ENCODE results near the gene AKT2. TPM values are rescaled to one million over a fixed set of nuclear protein-coding genes. Genes with fewer than 3 reads are reported as not detected.
"Not testable (repeated sequence)": the region's sequence is repeated elsewhere in the genome, so short reads cannot be mapped to it uniquely, and the experiment has no call there.

AKT2 gene
- 119 TPM for total RNA-seq

DNA sequence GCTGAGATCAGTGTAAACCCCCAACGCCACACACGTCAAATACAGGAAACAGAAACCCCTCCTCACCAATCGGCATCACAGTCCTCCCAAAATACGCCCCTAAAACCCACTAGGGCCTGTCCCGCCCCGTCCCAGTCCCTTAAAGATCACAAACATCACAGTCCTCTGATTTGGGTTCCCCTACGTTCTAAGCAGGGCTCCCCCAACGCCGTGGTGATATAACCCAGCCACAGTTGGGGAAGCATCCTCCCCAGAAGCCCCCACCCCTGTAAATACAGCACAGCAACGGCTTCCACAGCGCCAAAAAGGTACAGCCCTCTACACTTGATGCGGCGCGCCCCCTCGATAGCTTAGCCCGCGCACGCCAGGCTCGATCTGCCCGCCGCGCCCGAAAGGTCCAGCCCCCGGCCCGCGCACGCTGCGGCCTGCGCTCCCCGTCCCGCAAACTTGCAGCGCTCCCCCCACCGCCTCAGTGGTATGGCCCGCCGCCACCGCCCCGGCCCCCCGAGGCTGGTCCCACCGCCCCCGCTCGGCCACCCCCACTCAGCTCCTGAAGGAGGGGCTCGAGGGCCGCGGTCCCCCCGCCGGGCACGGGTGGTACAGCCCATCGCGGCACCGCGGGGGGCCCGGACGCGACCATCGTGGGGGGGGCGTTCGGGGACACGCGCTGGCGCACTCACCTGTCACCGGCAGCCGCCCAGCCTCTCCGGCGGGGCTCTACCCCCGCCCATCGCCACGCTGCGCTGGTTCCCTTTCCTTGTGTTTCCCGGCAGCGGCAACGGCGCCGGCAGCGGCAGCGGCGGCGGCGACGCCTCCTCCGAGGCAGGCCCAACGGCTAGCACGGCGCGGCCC lies at the start of gene AKT2:
AKT2 (minus strand) TSS at position 845 of the 852 bp plus-strand sequence. CDS start 20,078 bp downstream, outside the sequence.
- no peak for DNase-seq (ENCODE audit: low spot score)

DNA sequence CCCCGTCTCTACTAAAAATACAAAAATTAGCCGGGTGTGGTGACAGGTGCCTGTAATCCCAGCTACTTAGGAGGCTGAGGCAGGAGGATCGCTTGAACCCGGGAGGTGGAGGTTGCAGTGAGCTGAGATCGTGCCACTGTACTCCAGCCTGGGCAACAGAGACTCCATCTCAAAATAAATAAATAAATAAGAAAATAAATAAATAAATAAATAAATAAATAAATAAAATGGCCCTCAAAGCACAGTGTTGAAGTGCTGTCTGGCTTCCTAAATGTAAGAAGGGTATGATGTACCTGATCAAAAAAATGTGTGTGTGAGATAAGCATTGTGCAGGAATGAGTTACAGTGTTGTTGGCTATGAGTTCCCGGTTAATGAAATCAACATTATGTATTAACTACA lies 47.9 kb upstream of the AKT2 start:
- DNase-seq (ENCODE audit: low spot score): not testable (repeated sequence)

DNA sequence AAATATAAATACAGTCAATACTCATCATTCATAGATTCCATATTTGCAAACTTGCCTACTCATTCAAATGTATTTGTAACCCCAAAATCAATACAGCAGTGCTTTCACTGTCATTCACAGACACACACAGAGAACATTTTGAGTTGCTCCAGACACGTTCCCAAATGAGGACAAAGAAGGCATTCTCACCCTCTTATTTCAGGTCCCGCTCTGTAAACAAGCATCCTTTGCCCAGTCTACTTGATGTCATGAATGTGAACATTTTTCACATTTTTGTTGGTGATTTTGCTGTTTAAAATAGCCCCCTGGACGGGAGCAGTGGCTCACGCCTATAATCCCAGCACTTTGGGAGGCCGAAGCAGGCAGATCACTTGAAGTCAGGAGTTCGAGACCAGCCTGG lies 47.5 kb upstream of the AKT2 start:
- no peak for DNase-seq (ENCODE audit: low spot score)

DNA sequence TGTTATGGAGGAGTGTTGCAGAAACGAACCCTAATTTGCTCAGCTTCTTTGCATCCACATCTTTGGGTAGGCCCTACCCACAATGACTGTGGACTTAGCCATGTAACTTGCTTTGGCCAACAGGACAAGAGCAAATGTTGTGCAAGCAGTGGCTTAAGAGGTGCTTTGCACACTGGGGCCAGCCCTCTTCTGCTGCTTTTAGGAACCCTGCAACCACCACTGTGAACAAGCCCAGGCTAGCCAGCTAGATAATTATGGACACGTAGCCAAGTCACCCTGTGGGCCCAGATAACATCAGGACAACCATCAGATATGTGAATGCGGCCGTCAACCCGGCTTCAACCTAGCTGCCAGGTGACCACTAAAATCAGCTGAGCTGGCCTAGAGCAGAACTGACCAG lies 45.9 kb upstream of the AKT2 start:
- no peak for DNase-seq (ENCODE audit: low spot score)

DNA sequence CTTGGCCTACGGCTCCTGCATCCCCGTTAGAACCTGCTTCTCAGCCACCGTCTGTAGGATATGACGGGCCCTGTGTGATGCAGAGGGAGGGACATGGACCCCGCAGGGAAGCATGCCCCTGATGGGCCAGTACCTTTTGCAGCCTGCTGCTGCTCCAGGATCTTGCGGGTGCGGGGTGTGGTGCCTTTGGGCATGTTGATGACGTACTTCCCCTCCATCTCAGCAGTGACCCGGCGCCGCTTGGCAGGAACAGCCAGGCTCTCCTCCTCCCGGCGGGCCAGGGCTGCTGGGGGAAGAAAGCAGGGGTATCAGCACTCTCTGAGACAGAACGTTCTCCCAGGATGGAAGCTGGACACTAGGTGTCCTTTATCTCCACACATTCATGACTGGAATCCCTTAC lies 41.1 kb upstream of the AKT2 start:
- no peak for DNase-seq (ENCODE audit: low spot score)

DNA sequence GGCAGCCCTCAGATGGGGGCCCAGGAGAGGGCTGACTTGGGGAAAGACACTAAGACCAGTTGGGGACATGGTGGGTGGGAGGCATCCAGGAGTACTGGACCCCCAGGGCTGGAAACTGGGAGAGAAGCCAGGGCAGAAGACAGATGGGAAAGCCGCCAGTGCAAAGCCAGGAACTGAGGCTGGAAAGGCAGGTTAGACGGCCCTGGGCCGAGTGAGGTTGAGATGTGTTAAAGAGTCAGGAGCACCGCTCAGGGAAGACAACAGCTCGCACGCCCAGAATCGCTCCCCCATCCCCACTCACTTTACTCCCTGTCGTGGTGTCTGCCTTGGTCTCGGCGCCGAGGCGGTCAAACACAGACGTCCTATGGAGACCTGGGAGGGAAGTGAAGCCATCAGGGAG lies 38.6 kb upstream of the AKT2 start:
- DNase-seq (ENCODE audit: low spot score): no peak

DNA sequence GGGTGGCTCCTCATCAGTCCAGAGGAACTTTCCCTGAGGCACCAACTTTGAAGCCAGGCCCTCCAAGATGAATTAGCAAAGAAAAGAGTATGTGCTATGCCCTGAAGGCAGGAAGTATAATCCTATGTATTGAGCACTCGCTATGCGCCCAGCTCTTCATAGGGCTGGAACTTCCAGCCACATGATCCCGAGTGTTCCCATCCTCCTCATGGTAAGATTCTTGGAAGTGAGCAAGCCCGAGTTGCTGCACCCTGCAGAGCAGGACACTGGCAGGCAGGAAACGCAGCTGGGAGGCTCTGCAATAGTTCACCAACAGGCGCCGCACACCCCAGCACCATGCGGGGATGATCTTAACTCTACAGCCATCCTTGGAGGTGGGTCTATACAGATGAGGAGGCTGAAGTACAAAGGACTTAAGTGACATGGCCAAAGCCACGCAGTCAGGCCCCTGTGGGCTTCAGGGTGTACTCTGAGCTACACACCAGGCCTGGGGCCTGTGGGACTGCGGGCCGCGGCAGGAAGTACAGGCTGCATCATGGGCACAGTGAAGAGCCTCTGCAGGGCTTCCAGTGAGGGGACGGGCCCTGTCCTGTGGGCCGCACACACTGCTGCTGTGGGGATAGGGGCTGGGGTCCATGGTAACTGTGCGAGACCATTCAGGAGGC lies 37.9 kb upstream of the AKT2 start:
- DNase-seq (ENCODE audit: low spot score): no peak

DNA sequence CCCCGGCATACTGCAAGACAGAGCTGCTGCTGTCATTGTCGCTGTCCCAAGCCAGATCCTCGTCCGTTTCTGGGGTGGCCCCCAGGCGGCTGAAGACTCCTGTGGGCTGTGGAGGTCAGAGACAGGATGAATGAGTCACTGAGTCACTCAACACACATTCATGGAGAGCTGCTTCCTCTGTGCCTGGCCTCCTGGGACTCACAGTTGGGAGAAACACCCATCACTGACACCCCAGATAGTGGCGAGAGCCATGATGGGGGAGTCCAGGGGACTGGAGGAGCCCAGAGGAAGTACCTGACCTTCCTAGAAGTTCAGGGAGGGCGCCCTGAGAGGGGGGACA lies 37.1 kb upstream of the AKT2 start:
- no peak for DNase-seq (ENCODE audit: low spot score)

DNA sequence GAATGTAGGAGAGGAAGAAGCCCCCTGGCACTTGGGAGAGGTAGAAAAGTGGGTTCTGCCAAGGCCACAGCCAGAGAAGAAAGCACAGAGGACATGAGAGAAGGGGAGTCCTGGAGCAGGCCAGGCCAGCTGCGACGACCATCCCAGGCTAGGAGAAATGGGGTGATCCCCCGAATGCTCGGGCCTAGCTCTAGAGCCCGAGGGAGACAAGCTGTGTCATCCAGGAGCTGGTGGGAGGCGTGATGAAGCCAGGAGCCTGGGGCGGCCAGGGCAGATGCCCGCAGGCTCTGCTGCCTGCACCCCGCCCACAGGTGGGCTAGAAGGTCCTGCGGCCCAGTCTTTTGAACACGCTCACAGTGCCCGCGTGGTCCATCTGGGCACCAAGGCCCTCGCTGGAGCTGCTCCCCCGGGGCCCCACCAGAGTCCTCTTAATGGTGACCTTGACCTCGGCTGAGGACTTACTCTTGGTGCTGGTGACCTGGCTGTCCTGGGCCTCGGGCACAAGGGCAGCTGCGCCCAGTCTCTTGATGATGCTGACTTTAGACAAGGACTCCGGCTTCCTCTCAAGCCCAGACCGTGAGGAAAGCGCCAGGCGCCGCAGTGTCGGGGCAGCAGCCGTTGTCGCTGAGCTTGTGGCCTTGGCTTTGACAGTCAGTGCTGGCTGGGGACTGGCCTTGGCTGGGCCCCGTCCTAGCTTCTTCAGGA lies 36.6 kb upstream of the AKT2 start:
- DNase-seq (ENCODE audit: low spot score): no peak

DNA sequence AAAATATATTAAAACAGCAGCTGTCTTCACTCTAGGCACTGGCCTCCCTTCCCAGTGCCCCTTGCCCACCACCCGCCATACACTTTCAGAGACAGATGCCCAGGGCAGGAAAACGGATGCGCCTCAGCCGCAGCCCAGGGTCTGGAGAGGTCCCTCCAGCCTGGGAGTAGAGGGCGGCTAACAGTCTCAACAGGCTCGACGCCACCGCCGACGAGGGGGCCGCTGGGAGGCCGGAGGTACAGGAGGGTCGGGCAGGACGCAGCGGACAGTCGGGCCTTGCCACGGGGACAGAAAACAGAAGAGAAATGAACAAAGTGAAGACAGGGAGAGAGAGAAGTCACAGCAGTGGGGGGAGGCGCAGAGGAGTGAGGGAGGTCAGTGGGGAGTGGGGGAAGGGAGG lies 35.9 kb upstream of the AKT2 start:
- no peak for DNase-seq (ENCODE audit: low spot score)

DNA sequence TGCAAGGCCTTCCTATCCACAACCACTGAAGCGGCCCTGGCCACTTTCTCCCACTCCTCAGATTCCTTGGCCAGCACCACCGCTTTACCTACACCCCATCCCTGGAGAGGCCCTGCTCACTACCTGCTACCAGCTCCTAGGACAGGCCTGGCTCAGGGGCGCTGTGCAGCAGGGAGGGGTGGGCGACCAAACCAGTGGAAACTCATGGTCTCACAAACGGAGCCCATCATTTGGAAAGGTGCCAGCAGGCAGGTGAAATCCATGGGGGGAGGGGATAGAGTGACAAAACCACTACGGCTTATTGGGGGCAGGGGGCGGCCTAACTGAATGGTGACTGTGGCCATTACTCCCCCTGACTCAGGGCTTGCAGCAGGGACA lies 35.4 kb upstream of the AKT2 start:
- DNase-seq (ENCODE audit: low spot score): no peak

DNA sequence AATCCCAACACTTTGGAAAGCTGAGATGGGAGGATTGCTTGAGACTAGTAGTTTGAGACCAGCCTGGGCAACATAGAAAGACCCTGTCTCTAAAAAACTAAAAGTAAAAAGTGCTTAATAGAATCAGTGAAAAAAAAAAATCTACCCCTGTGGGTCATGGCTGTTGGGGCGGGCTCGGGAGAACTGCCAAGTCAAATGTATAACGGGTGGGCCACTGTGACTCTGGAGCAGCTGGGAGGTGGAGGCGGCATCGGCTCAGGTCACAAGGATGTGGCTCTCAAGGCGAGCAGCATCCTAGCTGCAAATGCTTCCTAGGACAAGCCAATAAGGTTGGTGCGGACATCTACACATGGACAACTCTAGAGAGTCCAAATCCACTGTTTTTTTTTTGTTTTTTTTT lies 32.2 kb upstream of the AKT2 start:
- DNase-seq (ENCODE audit: low spot score): no peak

DNA sequence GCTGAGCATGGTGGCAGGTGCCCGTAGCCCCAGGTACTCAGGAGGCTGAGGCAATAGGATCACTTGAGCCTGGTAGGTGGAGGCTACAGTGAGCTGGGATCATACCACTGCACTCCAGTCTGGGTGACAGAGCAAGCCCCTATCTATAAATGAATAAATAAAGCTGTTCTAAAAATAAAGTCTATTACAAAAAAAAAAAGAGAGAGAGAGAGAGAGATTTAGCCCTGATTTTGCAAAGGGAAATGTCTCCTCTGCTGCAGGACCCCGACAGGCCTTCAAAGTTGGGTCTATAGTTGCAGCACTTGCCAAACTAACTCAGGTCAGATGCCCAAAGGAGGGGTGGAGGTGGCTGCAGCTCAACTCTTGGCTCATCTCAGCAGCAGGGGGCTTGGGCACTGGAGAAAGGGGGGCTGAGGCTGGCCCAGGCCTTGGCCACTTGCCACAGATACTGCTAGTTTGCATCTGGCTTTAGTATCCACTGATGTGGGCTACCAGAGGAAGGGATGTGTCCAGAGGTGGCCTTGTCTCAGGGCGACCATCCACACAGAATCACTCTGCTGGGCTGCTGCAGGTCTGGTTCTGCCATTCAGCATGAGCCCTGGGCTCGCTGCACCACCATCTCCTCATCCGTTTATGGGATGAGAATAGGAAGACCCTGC lies 30.8 kb upstream of the AKT2 start:
- DNase-seq (ENCODE audit: low spot score): no peak

DNA sequence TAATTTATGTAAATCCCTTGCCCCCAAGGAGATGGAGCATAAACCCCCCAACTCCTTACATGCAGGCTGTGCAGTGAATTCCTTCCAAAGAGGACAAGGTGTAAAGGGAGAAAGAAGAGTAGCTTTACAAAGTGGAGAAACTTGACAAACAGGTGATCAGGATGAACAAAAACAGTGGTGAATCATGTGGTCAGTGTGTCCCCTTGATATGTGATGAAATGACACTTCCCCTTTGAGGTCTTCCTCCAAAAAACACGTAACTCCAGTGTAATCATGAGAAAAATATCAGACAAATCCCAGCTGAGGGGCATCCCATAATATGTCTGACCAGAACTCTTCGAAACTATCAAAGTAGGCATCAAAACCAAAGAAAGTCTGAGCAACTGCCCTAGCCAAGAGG lies 29.5 kb upstream of the AKT2 start:
- DNase-seq (ENCODE audit: low spot score): no peak

DNA sequence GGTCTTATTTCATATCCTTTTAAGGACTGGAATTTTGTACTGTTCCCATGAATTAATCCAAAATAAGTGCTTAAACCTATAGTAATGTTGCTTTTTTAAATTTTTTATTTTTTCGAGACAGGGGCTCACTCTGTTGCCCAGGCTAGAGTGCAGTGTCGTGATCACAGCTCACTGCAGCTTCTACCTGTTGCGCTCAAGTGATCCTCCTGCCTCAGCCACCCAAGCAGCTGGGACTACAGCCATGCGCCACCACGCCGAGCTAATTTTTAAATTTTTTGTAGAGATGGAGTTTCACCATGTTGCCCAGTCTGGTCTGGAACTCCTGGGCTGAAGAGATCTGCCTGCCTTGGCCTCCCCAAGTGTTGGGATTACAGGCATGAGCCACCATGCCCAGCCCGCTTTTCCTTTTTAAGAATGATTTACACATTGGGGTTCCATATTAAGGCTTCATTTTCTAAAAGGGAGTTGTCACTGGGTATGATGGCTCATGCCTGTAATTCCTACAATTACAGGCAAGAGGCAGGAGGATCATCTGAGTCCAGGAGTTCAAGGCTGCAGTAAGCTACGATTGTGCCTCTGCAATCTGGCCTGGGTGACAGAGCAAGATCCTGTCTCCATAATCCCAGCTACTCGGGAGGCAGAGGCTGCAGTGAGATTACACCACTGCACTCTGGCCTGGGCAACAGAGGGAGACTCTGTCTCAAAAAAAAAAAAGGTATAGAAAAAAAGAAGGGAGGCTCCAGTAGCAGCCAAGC lies 28.3 kb upstream of the AKT2 start:
- no peak for DNase-seq (ENCODE audit: low spot score)

DNA sequence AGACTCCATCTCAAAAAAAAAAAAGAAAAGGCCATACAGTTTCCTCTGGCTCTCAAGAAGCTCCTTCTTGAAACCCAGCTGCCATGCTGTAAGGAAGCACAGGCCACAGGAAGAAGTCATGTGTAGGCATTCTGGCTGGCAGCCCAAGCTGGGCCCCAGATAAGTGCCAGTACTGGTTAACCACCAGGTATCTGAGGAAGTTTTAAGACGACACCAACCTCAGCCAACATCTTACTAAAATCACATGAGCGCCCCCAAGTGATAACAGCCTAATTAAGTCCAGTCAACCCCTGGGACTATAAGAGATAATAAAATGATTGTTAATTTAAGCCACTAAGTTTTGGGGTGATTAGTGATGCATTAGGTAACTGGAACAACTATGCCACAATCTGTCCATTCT lies 27.4 kb upstream of the AKT2 start:
- DNase-seq (ENCODE audit: low spot score): no peak

DNA sequence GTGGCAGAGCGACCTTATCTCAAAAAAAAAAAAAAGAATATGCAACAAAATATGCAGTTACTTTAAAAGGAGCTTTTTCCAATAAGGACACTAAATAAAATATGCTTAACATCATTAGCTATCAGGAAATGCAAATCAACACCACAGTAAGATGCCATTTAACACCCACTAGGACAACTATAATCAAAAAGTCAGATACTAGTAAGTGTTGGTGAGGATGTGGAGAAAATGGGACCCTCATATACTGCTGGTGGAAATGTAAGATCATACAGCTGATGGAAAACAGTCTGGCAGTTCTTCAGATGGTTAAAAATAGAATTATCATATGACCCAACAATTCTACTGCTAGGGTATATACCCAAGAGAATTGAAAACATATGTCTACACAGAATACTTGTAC lies 24.5 kb upstream of the AKT2 start:
- DNase-seq (ENCODE audit: low spot score): no peak

DNA sequence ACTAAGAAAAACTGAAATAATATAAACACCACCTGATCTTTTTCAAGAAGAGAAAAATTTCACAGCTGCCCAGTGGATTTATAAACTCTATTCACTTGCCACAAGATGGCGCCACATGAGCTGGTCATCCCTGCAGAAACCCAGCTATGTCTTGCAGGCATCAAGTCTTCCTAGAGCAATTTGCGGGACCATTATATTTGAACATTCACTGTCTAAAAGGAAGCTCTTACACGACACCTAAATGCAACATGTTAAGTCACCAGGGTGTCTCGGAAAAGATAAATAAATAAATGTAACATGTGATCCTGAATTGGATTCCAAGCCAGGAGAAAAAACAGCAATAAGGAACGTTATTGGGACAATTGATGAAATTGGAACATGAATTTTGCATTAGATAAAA lies 20.3 kb upstream of the AKT2 start:
- peak; percentile 80 for DNase-seq (ENCODE audit: low spot score)

DNA sequence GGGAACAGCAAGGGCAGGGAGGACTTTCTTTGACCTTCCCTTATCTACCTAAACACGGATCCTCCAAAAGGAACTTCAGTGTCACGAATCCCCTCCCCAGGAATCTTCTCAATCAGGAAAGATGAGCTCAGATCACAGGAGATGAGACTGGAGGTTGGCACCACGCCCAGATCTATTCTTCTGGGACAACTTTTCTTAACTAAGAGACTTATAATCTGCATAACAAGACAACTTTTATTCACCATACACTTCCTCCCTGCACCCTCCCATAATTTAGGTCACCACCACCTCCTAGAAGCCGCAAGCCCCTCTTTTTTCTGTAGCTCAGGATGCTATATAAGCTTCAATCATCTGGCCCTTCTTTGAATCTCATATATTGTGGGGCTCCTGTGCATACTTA lies 19.2 kb upstream of the AKT2 start:
- no peak for DNase-seq (ENCODE audit: low spot score)

DNA sequence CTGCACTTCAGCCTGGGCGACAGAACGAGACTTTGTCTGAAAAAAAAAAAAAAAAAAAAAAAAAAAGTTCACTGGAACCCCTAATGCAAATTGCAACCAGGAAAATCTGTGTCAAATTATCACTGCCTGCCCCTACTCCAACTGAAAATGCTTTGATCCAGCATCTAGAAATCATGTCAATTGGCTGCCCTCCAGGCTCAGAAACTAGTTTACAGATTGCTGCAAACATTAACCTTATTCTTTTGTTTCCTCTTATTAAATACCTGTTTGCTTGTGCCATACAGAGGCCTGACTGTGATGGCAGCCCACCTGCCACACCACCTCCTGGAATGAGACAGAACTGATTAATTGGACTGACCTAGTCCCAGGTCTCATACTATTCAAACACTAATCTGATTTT lies 18.6 kb upstream of the AKT2 start:
- DNase-seq (ENCODE audit: low spot score): no peak

DNA sequence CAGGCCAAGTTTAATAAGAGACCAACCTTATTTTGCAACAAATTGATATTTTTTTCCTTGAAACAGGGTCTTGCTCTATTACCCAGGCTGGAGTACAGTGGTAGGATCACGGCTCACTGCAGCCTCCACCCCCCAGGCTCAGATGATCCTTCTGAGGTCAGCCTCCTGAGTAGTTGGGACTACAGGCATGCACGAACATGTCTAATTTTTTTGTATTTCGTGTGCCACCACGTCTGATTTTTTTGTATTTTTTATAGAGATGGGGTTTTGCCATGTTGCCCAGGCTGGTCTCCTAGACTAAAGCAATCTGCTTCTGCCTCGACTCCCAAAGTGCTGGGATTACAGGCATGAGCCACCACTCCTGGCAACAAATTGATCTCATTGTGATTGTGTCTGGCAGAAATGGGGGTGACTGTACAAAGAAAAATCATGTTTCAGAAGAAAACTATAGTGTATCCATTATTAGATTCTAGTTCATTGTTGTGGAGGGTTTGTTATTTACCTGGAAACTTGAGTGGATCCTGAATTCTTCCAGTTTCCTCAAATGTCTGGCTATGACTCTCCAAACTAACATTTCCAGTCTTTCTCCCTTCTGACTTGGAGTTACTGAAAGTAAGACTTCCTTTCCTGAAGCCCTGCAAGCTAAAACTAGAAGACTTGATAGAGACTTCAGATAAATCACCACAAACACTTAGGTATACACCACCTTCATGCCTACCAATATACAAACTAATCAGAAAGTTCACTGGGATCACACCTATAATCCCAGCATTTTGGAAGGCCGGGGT lies 17.3 kb upstream of the AKT2 start:
- no peak for DNase-seq (ENCODE audit: low spot score)

Data from mucosa of gallbladder (tissue), 1 donor.